A549 (cell line): ENCODE data around the gene NDUFA12. TPM values are rescaled to one million over a fixed set of nuclear protein-coding genes. Genes with fewer than 3 reads are reported as not detected.

Experiments used
- ATAC-seq, 2 experiments: fragments of 200-7000 bp in 1 of 2; fragments of >200 bp in 1 of 2; cut with Nextera tagmentation in 1 of 2; cut with Tn5 transposase in 1 of 2; 3 replicates each; pipeline versions ENCODE4 v1.8.0 to v1.9.1; 2018 to 2020; ENCODE audit warnings: mild to moderate bottlenecking in 1 of 2, moderate library complexity in 1 of 2
- CTCF ChIA-PET: fragments of 300-600 bp; sonication (Branson Sonifier 250); formaldehyde crosslinking; extraction: SDS; loops from one replicate; lab custom pipeline; 2021; ENCODE audit warnings: antibody characterized with exemption, inconsistent platforms; lab: Yijun Ruan, JAX
- POLR2A ChIA-PET: fragments of 350-600 bp; formaldehyde crosslinking; extraction: SDS; loops from one replicate; lab custom pipeline; 2021; ENCODE audit warnings: antibody characterized with exemption, inconsistent platforms; lab: Yijun Ruan, JAX
- DNase-seq, 2 experiments: peaks; one replicate each; pipeline versions ENCODE4 v3.0.0 to v3.0.0-alpha.2; 2011 to 2016; ENCODE audit warnings: low read depth in 1 of 2, low spot score in 1 of 2
- FAIRE-seq: peaks from 2 replicates; lab custom pipeline; 2011; peaks lifted over from hg19 to GRCh38; lab: Jason Lieb, UNC
- H3K27ac ChIP-seq, 2 experiments: fragments of >200 bp; sonication (Bioruptor Twin); formaldehyde crosslinking; 3 replicates each; pipeline ENCODE4 v1.5.1; 2016 to 2017
- H3K4me1 ChIP-seq: fragments of >200 bp; sonication (Bioruptor Twin); formaldehyde crosslinking; 3 replicates; pipeline ENCODE4 v1.6.1; 2016
- H3K4me2 ChIP-seq: fragments of >200 bp; sonication (Bioruptor Twin); formaldehyde crosslinking; 3 replicates; pipeline ENCODE4 v1.6.1; 2016
- H3K4me3 ChIP-seq: fragments of >200 bp; sonication (Bioruptor Twin); formaldehyde crosslinking; 3 replicates; pipeline ENCODE4 v1.5.1; 2016
- H3K9me3 ChIP-seq: fragments of >200 bp; sonication (Bioruptor Twin); formaldehyde crosslinking; 3 replicates; pipeline ENCODE4 v1.6.1; 2016
- ATOH8 ChIP-seq: fragments of 250-450 bp; sonication (Bioruptor Pico); IDR thresholded peaks from 2 replicates; pipeline ENCODE4 v1.5.0; 2020; ENCODE audit warnings: low read depth, mild to moderate bottlenecking, moderate library complexity
- CBX2 ChIP-seq: fragments of 200-600 bp; sonication (generic); IDR thresholded peaks from 2 replicates; pipeline ENCODE4 v1.6.1; 2016; ENCODE audit warnings: low read depth, mild to moderate bottlenecking, borderline replicate concordance
- CBX8 ChIP-seq: fragments of 200-600 bp; sonication (generic); IDR thresholded peaks from 2 replicates; pipeline ENCODE4 v1.6.1; 2016
- CEBPB ChIP-seq, 2 experiments: fragments of >200 bp in 1 of 2; sonication (Bioruptor Twin) in 1 of 2; formaldehyde crosslinking in 1 of 2; IDR thresholded peaks; 2 replicates each; pipeline ENCODE4 v1.6.1; 2012 to 2016
- E2F6 ChIP-seq: IDR thresholded peaks from 2 replicates; pipeline ENCODE4 v1.6.1; 2012; ENCODE audit warnings: low read depth, borderline replicate concordance
- EHF ChIP-seq: fragments of 250-450 bp; sonication (Bioruptor Pico); IDR thresholded peaks from 2 replicates; pipeline ENCODE4 v1.5.0; 2020; ENCODE audit warnings: mild to moderate bottlenecking
- EP300 ChIP-seq, 2 experiments: fragments of >200 bp; sonication (Bioruptor Twin); formaldehyde crosslinking; IDR thresholded peaks; 2 replicates in 1 of 2; 3 replicates in 1 of 2; pipeline ENCODE4 v1.6.1; 2016 to 2017
- GATA3 ChIP-seq: IDR thresholded peaks from 2 replicates; pipeline ENCODE4 v1.6.1; 2012; ENCODE audit warnings: borderline replicate concordance
- HOXA7 ChIP-seq: fragments of 250-450 bp; sonication (Bioruptor Pico); IDR thresholded peaks from 2 replicates; pipeline ENCODE4 v1.5.0; 2020; ENCODE audit warnings: mild to moderate bottlenecking, moderate library complexity
- HOXB13 ChIP-seq: fragments of 250-450 bp; sonication (Bioruptor Pico); IDR thresholded peaks from 2 replicates; pipeline ENCODE4 v1.5.0; 2020; ENCODE audit warnings: low read depth, mild to moderate bottlenecking, moderate library complexity
- MAZ ChIP-seq: fragments of 150-350 bp; IDR thresholded peaks from 2 replicates; pipeline ENCODE4 v1.6.1; 2014; ENCODE audit warnings: antibody characterized with exemption, low read depth, low read length, borderline replicate concordance
- MYC ChIP-seq: IDR thresholded peaks from 2 replicates; pipeline ENCODE4 v1.6.1; 2012; ENCODE audit warnings: mild to moderate bottlenecking, inconsistent platforms, low read length, improper control_type of control experiment, borderline replicate concordance
- NFE2L2 ChIP-seq: fragments of 150-350 bp; conservative IDR thresholded peaks from 2 replicates; pipeline ENCODE4 v1.6.1; 2014; ENCODE audit warnings: low read length
- NPAS2 ChIP-seq: fragments of 250-450 bp; sonication (Bioruptor Pico); IDR thresholded peaks from 2 replicates; pipeline ENCODE4 v1.8.0; 2022; ENCODE audit warnings: mild to moderate bottlenecking, moderate library complexity, borderline replicate concordance
- PBX3 ChIP-seq: IDR thresholded peaks from 2 replicates; pipeline ENCODE4 v1.6.1; 2012
- PHF8 ChIP-seq: fragments of 200-600 bp; sonication (generic); IDR thresholded peaks from 2 replicates; pipeline ENCODE4 v1.6.1; 2016; ENCODE audit warnings: low read depth, mild to moderate bottlenecking, antibody characterized with exemption, moderate library complexity, borderline replicate concordance
- POLR2A ChIP-seq: IDR thresholded peaks from 2 replicates; pipeline ENCODE4 v1.6.1; 2012; ENCODE audit warnings: mild to moderate bottlenecking, low read length
- RAD21 ChIP-seq, 2 experiments: fragments of >200 bp in 1 of 2; sonication (Bioruptor Twin) in 1 of 2; formaldehyde crosslinking in 1 of 2; IDR thresholded peaks in 1 of 2; conservative IDR thresholded peaks in 1 of 2; 2 replicates in 1 of 2; 3 replicates in 1 of 2; pipeline ENCODE4 v1.6.1; 2012 to 2018; ENCODE audit warnings: inconsistent platforms in 1 of 2
- RFX5 ChIP-seq: fragments of 450-650 bp; IDR thresholded peaks from 2 replicates; pipeline ENCODE4 v1.7.1; 2014; ENCODE audit warnings: antibody characterized with exemption, mild to moderate bottlenecking, moderate library complexity
- SMC3 ChIP-seq: fragments of >200 bp; sonication (Bioruptor Twin); formaldehyde crosslinking; IDR thresholded peaks from 3 replicates; pipeline ENCODE4 v1.6.1; 2018; ENCODE audit warnings: inconsistent platforms
- WGBS: methylation state at CpG from one replicate; pipeline ENCODE4 v1.1.6; 2017; ENCODE audit errors: missing lambda C conversion rate; 5-methylcytosine and 5-hydroxymethylcytosine counted together
- polyA plus RNA-seq, 4 experiments: library from polyadenylated mRNA; depleted of rRNA in 3 of 4; stranded (reverse); fragments of >200 nt; fragmentation: RNase III in 1 of 4; extraction: RNeasy Plus Mini Kit Qiagen cat#74134 plus additional on column Dnase treatment in 1 of 4; gene quantifications; 2 replicates in 3 of 4; 3 replicates in 1 of 4; pipeline ENCODE4 v1.2.3, GENCODE V29; 2011 to 2017
- TF ChIP-seq, protein P1 (sequence below): fragments of 450-650 bp; IDR thresholded peaks from 2 replicates; pipeline ENCODE4 v1.6.1; 2014; ENCODE audit warnings: antibody characterized with exemption
- TF ChIP-seq, protein P2 (sequence below): fragments of 150-350 bp; IDR thresholded peaks from 2 replicates; pipeline ENCODE4 v1.6.1; 2014; ENCODE audit warnings: low read depth, mild to moderate bottlenecking, low read length
- TF ChIP-seq, protein P3 (sequence below): fragments of >200 bp; sonication (Bioruptor Twin); formaldehyde crosslinking; IDR thresholded peaks from 3 replicates; pipeline ENCODE4 v1.6.1; 2016

The NDUFA12 gene
- polyA plus RNA-seq, 2 of the 4 experiments (the other 2 are of a cell fraction), result 207 to 257 TPM

GRCh38 chr12:94971923-94972322 lies 31.6 kb downstream of the NDUFA12 start (continued):
- TF ChIP-seq CBX2 (no peak), CBX8 (no peak), EHF (CRISPR knock-in tag) (no peak)

DNA sequence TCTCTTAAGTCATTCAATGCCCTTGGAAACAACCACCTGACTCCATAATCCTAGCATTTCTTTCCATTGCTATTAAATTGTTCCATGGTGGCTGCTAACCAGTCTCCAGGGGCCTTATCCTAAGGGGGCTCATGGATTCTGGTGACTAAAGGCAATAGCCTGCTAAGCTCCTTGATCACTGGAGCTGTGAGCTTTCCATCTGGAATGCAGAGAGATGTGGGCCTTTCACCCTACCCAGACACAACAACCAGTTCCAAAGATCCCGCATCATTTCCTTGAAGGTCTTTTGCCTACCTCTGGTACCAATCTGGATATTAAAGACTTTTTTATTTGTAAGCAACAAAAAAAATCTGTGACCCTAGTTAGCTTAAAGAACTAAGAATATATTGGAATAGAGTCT lies 32.9 kb downstream of the NDUFA12 start:
- no peak for DNase-seq
- no peaks in the 10 kb centered on the region for H3K4me1 ChIP-seq
- no peaks in the 10 kb centered on the region for H3K9me3 ChIP-seq
- POLR2A ChIA-PET, result no interaction called here
- CTCF ChIA-PET, result interaction anchor here (0.7 to 0.8 kb wide), 2 partner anchors 11 to 196 kb away, joined by 3 to 4 read pairs; no protein-coding TSS in a partner anchor
- no peak for FAIRE-seq
- no peak overlapping the region for H3K27ac ChIP-seq
- TF ChIP-seq POLR2A (no peak), E2F6 (no peak)
- H3K4me2 ChIP-seq, result no peak overlapping the region
- no peak overlapping the region for H3K4me3 ChIP-seq
- ATAC-seq, result no peak
- WGBS, result 89% methylated on average over 1 of the region's 1 CpG

GRCh38 chr12:94969424-94969823 lies 34.1 kb downstream of the NDUFA12 start:
- Histone ChIP-seq H3K4me1 (no peaks in the 10 kb centered on the region), H3K9me3 (no peaks in the 10 kb centered on the region), H3K4me3 (no peak overlapping the region), H3K4me2 (no peak overlapping the region), H3K27ac (no peak overlapping the region)
- POLR2A ChIA-PET, result no interaction called here
- TF ChIP-seq HOXB13, result no peak
- TF ChIP-seq MYC, result no peak
- TF ChIP-seq CEBPB (IDR thresholded peaks at IDR 0.05), result no peak
- TF ChIP-seq, protein P1, sequence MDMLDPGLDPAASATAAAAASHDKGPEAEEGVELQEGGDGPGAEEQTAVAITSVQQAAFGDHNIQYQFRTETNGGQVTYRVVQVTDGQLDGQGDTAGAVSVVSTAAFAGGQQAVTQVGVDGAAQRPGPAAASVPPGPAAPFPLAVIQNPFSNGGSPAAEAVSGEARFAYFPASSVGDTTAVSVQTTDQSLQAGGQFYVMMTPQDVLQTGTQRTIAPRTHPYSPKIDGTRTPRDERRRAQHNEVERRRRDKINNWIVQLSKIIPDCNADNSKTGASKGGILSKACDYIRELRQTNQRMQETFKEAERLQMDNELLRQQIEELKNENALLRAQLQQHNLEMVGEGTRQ, result no peak
- no peak for TF ChIP-seq EP300 (IDR thresholded peaks at IDR 0.05)
- FAIRE-seq (no peak), ATAC-seq (no peak), DNase-seq (no peak)
- CTCF ChIA-PET, result no interaction called here

- POLR2A ChIA-PET, result no interaction called here
- FAIRE-seq (no peak), DNase-seq (no peak), ATAC-seq (no peak)
- no peaks in the 10 kb centered on the region for H3K9me3 ChIP-seq
- H3K27ac ChIP-seq, result no peak overlapping the region
- no peak overlapping the region for H3K4me2 ChIP-seq
- H3K4me3 ChIP-seq, result no peak overlapping the region
- CTCF ChIA-PET, result interaction anchor here (0.8 kb wide), 1 partner anchor 11 kb away, joined by 3 read pairs; no protein-coding TSS in a partner anchor
- 80% methylated on average over 9 of the region's 9 CpGs for WGBS
- TF ChIP-seq ATOH8 (CRISPR knock-in tag), result no peak
- no peak for TF ChIP-seq PHF8
- no peak for TF ChIP-seq GATA3
- TF ChIP-seq, protein P2, sequence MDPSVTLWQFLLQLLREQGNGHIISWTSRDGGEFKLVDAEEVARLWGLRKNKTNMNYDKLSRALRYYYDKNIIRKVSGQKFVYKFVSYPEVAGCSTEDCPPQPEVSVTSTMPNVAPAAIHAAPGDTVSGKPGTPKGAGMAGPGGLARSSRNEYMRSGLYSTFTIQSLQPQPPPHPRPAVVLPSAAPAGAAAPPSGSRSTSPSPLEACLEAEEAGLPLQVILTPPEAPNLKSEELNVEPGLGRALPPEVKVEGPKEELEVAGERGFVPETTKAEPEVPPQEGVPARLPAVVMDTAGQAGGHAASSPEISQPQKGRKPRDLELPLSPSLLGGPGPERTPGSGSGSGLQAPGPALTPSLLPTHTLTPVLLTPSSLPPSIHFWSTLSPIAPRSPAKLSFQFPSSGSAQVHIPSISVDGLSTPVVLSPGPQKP, result no peak
- TF ChIP-seq RAD21 (conservative IDR thresholded peaks at IDR 0.05 in 1 of 2, IDR thresholded peaks at IDR 0.05 in 1 of 2), result no peak
- TF ChIP-seq E2F6, result no peak
- TF ChIP-seq, protein P3, sequence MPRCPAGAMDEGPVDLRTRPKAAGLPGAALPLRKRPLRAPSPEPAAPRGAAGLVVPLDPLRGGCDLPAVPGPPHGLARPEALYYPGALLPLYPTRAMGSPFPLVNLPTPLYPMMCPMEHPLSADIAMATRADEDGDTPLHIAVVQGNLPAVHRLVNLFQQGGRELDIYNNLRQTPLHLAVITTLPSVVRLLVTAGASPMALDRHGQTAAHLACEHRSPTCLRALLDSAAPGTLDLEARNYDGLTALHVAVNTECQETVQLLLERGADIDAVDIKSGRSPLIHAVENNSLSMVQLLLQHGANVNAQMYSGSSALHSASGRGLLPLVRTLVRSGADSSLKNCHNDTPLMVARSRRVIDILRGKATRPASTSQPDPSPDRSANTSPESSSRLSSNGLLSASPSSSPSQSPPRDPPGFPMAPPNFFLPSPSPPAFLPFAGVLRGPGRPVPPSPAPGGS, result no peak
- no peak for TF ChIP-seq PBX3
- no peak for TF ChIP-seq HOXA7
- TF ChIP-seq MAZ, result no peak
- no peak for TF ChIP-seq NPAS2 (CRISPR knock-in tag)
- TF ChIP-seq EP300 (IDR thresholded peaks at IDR 0.05), result no peak
- no peak for TF ChIP-seq SMC3
- TF ChIP-seq RFX5, result no peak
- no peak for TF ChIP-seq NFE2L2
- H3K4me1 ChIP-seq, result no peaks in the 10 kb centered on the region
Measured at GRCh38 chr12:94965982-94966630, 37.4 kb downstream of the NDUFA12 start.
